Activated CD4-positive, alpha-beta T cell treated with anti-CD3 and anti-CD28 coated beads, Interleukin-10, Interleukin-2, amounts not matched to agents 100 ng/mL and 50 ng/mL, durations not matched to agents 16 hours and 8 hours (primary cell): ENCODE data around the gene UQCRC2.
"Not testable (repeated sequence)": the region's sequence is repeated elsewhere in the genome, so short reads cannot be mapped to it uniquely, and the experiment has no call there.

Experiments
- DNase-seq: peaks from one replicate; pipeline ENCODE4 v3.0.0-alpha.2; 2020

UQCRC2 gene

DNA sequence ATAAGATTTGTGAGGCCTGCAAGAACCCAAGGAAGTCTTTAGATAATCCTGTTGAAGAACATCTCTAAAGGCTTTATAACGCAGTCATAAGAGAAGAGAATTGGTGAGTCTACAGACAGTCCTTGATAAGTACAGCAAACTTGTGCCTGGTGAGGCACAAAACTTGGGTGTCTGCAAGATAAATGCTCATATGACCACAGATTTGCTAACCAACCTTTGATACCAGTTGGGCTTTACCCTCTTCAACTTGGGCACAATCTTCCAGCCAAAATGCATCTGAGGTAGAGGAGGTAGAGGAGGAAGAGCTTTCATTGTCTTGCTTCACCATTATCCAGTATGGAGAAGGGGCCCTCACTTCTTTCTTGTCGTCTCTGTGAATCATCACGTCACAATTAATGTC lies 30.9 kb downstream of the UQCRC2 start:
- no peak for DNase-seq

- no peak for DNase-seq
These were observed 32.4 kb downstream of the UQCRC2 start for GRCh38 chr16:21985524-21985923.

DNA sequence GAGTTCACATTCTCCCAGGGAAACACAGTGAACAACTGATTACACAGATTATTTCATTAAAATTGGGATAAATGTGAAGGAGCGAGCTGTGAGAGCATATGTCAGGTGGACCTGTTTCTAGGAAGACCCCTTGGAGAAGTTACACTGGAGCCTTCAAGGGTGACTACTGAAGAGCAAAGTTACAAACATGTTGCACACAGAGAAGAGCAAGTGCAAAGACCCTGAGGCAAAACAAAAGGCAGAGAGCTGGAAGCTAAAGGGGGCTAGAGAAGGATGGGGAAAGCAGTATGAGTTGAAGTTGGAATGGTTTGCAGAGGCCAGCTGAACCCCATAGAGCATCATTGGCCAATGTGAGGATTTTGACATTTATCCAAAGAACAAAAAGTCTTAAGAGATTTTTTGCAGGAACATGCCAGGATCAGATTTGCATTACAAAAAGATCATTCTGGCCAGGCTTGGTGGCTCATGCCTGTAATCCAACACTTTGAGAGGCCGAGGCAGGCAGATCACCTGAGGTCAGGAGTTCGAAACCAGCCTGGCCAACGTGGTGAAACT lies 33.6 kb downstream of the UQCRC2 start:
- no peak for DNase-seq

- no peak for DNase-seq
These were observed 34.3 kb downstream of the UQCRC2 start for GRCh38 chr16:21987498-21987897.

DNA sequence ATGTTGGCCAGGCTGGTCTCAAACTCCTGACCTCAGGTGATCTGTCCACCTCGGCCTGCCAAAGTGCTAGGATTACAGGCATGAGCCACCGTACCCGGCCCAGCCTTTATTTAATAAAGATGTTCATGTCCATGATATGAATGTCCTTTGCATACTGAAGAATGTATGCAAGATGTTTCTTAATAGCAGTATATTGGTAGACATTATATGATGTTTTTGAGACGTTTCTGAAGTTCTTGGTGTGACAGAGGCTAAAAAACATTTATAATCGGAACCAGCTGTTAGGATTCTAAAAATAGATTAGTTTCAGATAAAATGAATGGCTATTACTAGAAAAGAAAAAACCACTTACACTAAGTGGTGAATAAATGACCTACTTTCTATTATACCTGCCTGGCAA lies 36.0 kb downstream of the UQCRC2 start:
- DNase-seq = no peak

DNA sequence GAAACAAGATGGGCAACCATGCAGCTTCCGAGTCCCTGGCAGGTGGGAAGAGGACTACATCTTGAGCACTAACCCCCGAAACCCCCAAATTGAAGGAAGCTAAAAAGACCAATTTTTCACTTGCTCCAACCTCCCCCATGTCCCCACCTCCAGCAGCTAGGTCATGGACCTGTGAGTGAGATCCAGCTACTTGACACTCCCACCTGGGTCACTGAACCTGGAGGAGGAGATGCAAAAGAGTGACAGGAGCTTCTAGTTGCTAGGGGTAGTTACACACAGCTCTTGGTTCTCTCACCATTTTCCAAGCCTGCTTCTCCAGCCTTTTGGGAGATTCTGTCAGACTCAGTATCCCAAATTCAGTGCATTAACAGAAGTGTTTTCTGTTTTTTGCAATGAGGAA lies 36.6 kb downstream of the UQCRC2 start:
- no peak for DNase-seq

- no peak for DNase-seq
These were observed 37.3 kb downstream of the UQCRC2 start for GRCh38 chr16:21990381-21990944.

DNA sequence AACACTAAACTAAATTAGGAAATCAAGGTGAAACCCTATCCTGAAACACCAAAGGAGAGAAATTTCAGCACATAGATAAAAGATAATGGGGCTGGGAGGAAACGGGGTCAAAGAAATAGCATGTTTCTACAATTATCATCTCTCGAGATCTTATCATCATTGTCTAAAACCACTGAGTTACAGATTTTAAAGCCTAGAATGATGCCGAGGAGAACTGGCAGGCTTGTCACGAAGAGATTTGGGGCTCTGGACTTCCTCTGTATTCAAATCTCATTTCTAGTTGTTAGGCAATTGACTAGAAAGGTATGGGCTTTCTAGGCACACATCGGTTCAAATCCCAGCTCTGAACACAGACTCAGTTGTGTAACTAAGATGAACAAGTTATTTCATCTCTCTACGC lies 38.5 kb downstream of the UQCRC2 start:
- peak; percentile 59 for DNase-seq

- no peak for DNase-seq
These were observed 41.8 kb downstream of the UQCRC2 start for GRCh38 chr16:21994856-21995465.

GRCh38 chr16:21996923-21997696 lies 43.9 kb downstream of the UQCRC2 start:
- DNase-seq = no peak

DNA sequence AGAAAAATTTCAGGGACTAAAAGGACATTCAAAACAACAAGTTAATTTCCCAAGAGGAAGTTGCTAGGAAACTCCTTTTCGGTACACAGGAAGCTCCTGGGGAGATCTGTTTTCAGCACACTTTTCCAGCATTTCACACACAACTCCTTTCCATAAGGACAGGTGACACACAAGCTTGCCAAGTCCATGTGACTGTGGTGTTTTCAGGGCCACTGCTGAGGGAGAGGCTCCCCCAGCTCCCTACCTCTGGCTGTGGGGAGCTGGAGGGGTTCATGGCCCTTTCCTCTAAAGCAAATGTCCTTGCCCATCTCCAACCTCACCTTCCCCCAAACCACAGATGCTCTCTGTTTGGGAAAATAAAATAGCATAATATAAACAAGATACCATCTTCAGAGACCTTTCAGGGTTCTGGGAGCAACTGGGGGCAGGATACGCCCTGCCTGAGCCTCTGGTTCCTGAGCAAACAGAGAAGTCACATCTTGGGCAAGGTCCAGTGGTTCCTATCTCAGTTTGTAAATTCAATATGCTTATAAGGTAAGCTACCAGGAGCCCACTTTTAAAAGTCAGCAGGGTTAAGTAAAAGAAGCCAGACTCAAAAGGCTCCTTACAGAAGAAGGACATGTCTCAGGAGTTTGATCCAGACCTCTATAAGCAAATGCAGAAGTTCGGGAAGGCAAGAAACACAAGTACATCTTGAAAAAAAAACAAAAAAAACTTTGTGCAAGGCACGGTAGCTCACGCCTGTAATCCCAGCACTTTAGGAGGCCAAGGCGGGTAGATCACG lies 44.7 kb downstream of the UQCRC2 start:
- no peak for DNase-seq

GRCh38 chr16:22001591-22001990 lies 48.4 kb downstream of the UQCRC2 start:
- DNase-seq = no peak

DNA sequence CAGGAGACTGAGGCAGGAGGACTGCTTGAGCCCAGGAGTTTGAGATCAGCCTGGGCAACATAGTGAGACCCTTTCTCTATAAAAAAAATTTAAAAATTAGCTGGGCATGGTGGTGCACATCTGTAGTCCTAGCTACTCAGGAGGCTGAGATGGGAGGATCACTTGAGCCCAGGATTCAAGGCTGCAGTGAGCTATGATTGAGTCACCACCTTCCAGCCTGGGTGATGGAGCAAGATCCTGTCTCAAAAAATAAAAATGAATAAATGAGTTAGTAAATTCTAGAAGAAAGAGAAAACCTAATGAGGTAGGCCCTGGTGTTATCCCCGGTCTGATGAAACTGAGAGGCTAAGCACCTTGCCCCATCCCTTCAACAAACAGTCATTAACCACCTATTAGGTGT lies 48.9 kb downstream of the UQCRC2 start:
- DNase-seq = not testable (repeated sequence)

- DNase-seq = no peak
These were observed 50.0 kb downstream of the UQCRC2 start for GRCh38 chr16:22003195-22003594.

DNA sequence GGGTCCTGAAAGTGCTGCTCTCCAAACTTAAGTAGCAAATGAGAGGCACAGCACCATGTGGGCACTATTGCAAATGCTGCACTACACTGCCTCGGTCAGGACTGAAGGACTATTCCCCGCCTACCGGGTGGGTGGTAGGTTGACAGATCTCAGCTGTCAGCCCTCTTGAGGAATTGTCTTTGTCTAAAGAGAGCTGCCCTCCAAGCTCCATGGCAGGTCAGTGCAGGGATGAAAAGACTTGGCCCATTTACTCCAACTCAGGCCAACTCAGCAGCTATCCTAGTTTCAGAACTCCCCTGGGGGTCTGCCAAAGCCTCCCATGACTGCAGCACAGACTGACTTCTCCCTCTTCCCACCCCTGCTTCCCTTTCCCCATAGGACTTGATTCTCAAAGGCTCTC lies 51.2 kb downstream of the UQCRC2 start:
- DNase-seq = no peak

DNA sequence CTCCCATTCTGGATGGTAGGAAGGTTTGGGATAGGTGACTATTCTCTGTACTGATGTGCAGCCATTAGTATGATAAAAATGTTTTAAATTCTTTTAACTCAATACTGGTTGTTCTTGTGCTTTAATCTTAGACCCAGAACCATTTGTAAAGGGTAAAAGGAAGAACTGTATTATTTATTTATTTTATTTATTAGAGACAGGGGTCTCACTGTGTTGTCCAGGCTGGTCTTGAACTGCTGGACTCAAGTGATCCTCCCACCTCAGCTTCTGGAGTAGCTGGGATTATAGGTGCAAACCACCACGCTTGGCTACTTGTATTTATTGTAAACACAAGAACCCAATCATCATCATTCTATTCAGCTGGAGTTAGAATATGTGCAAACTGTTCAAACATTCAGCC lies 52.6 kb downstream of the UQCRC2 start:
- DNase-seq = no peak

GRCh38 chr16:22006636-22007035 lies 53.5 kb downstream of the UQCRC2 start:
- no peak for DNase-seq

DNA sequence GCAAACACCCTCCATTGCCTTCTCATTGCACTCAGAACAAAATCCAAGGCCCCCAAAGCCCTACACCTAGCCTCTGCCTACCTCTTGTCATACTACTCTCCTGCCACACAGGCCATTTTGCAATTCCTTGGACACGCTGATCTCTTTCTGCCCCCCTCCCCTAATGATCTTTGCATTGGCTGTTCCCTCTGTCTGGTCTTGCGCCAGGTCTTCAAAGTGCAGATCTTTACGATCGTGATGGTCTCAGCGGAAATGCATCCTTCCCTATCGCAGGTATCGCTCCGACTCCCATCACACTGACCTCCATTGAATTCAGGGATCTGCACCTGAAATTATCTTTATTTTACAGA lies 54.0 kb downstream of the UQCRC2 start:
- no peak for DNase-seq

- peak; percentile 75 for DNase-seq
These were observed 54.5 kb downstream of the UQCRC2 start, which contains the start of gene MOSMO for GRCh38 chr16:22007509-22008214. MOSMO (plus strand) TSS chr16:22008111; CDS start chr16:22008302, 191 bp downstream.

GRCh38 chr16:22008215-22009059 lies 55.3 kb downstream of the UQCRC2 start:
- DNase-seq = peak; percentile 28

GRCh38 chr16:22010902-22011301 lies 57.7 kb downstream of the UQCRC2 start:
- no peak for DNase-seq

GRCh38 chr16:22012241-22012640 lies 59.1 kb downstream of the UQCRC2 start:
- no peak for DNase-seq
